ENCODE data around the gene RIC1.

RIC1 gene

GRCh38 chr9:5790923-5791322 is 162.0 kb downstream of the RIC1 start:
- H3K27ac ChIP-seq (ENCODE audit: extremely low read depth, low read depth, low read length): no peak overlapping the region

GRCh38 chr9:5791870-5792269 is 163.0 kb downstream of the RIC1 start:
- H3K9me3 ChIP-seq (ENCODE audit: control insufficient read depth, insufficient read depth, low read depth, low read length): no peaks in the 10 kb centered on the region
- H3K27ac ChIP-seq (ENCODE audit: extremely low read depth, low read depth, low read length): no peak overlapping the region
- CTCF ChIA-PET: no interaction called here
- H3K4me1 ChIP-seq (ENCODE audit: control insufficient read depth, insufficient read depth, low read length): no peaks in the 10 kb centered on the region
- peaks cover 0 to 11% of the 10 kb centered on the region in 2 experiments; a peak in 2 of 3 replicates for H3K36me3 ChIP-seq (ENCODE audit: control insufficient read depth in 2 of 2, insufficient read depth in 1 of 2, low read length in 2 of 2)
- TF ChIP-seq ZNF18 (tag by site-specific recombination; IDR thresholded peaks at IDR 0.05) (no peak), ZNF660 (tag by site-specific recombination; IDR thresholded peaks at IDR 0.05) (no peak), SETDB1 (IDR thresholded peaks at IDR 0.05; ENCODE audit: insufficient read length, low read length) (no peak), ZNF701 (tag by site-specific recombination; IDR thresholded peaks at IDR 0.05) (no peak), ZNF558 (tag by site-specific recombination; IDR thresholded peaks at IDR 0.05) (no peak), YY2 (tag by site-specific recombination; IDR thresholded peaks at IDR 0.05) (no peak), ZSCAN18 (tag by site-specific recombination; IDR thresholded peaks at IDR 0.05) (no peak), ZNF510 (tag by site-specific recombination; IDR thresholded peaks at IDR 0.05; ENCODE audit: insufficient replicate concordance) (no peak), ZSCAN30 (tag by site-specific recombination; IDR thresholded peaks at IDR 0.05) (no peak)
- POLR2A ChIA-PET: no interaction called here
- H3K4me3 ChIP-seq (ENCODE audit: low read depth, low read length): no peak overlapping the region

More at GRCh38 chr9:5790923-5791322, 162.0 kb downstream of the RIC1 start:
- no peaks in the 10 kb centered on the region for H3K9me3 ChIP-seq (ENCODE audit: control insufficient read depth, insufficient read depth, low read depth, low read length)
- CTCF ChIA-PET: no interaction called here
- TF ChIP-seq PRDM1 (tag by site-specific recombination; IDR thresholded peaks at IDR 0.05) (peak; percentile 88), ZNF560 (tag by site-specific recombination; IDR thresholded peaks at IDR 0.05; ENCODE audit: borderline replicate concordance) (no peak)
- no peaks in the 10 kb centered on the region for H3K4me1 ChIP-seq (ENCODE audit: control insufficient read depth, insufficient read depth, low read length)
- POLR2A ChIA-PET: no interaction called here
- peaks cover 0 to 21% of the 10 kb centered on the region in 2 experiments; a peak in 2 of 3 replicates for H3K36me3 ChIP-seq (ENCODE audit: control insufficient read depth in 2 of 2, insufficient read depth in 1 of 2, low read length in 2 of 2)
- no peak overlapping the region for H3K4me3 ChIP-seq (ENCODE audit: low read depth, low read length)

- TF ChIP-seq ZNF341 (tag by site-specific recombination; IDR thresholded peaks at IDR 0.05; ENCODE audit: low read depth) (no peak), ZNF16 (tag by site-specific recombination; IDR thresholded peaks at IDR 0.05; ENCODE audit: low read depth) (no peak), KLF1 (tag by site-specific recombination; IDR thresholded peaks at IDR 0.05) (no peak), PBX3 (CRISPR knock-in tag; IDR thresholded peaks at IDR 0.05) (no peak), TCF7L2 (IDR thresholded peaks at IDR 0.05; ENCODE audit: borderline replicate concordance, low read depth, low read length) (no peak), ZNF645 (tag by site-specific recombination; IDR thresholded peaks at IDR 0.05) (no peak), ZNF324 (tag by site-specific recombination; IDR thresholded peaks at IDR 0.05) (no peak), ZNF501 (tag by site-specific recombination; IDR thresholded peaks at IDR 0.05) (no peak), PATZ1 (tag by site-specific recombination; IDR thresholded peaks at IDR 0.05) (no peak)
- POLR2A ChIA-PET: no interaction called here
- no peak overlapping the region for H3K4me3 ChIP-seq (ENCODE audit: low read depth, low read length)
- H3K27ac ChIP-seq (ENCODE audit: extremely low read depth, low read depth, low read length): no peak overlapping the region
- no peaks in the 10 kb centered on the region for H3K4me1 ChIP-seq (ENCODE audit: control insufficient read depth, insufficient read depth, low read length)
- CTCF ChIA-PET: interaction anchor here (0.7 to 1.3 kb wide), 4 partner anchors 39 to 512 kb away, joined by 3 to 5 read pairs (median 4); partner anchors contain the start of genes CD274 and ERMP1
- H3K36me3 ChIP-seq (ENCODE audit: control insufficient read depth in 2 of 2, insufficient read depth in 1 of 2, low read length in 2 of 2): peaks cover 0 to 10% of the 10 kb centered on the region in 2 experiments; a peak in 2 of 3 replicates
- H3K9me3 ChIP-seq (ENCODE audit: control insufficient read depth, insufficient read depth, low read depth, low read length): no peaks in the 10 kb centered on the region
Observed at GRCh38 chr9:5793812-5794211, 164.9 kb downstream of the RIC1 start.
